Lower leg skin (tissue), 3 donors: Measurements from ENCODE around the gene ARID1B.

Source experiments
- POLR2A ChIP-seq, 2 donors: fragments of 450-650 bp; IDR thresholded peaks; one replicate each; pipeline ENCODE4 v1.6.1; 2016 to 2017; ENCODE audit warnings: antibody characterized with exemption in 2 of 2, mild to moderate bottlenecking in 1 of 2, moderate library complexity in 1 of 2
- TF ChIP-seq, protein P1 (sequence below), 3 donors: fragments of 450-650 bp; IDR thresholded peaks; one replicate each; pipeline ENCODE4 v1.5.1; 2016; ENCODE audit warnings: antibody characterized with exemption in 3 of 3, mild to moderate bottlenecking in 3 of 3, moderate library complexity in 2 of 3

DNA sequence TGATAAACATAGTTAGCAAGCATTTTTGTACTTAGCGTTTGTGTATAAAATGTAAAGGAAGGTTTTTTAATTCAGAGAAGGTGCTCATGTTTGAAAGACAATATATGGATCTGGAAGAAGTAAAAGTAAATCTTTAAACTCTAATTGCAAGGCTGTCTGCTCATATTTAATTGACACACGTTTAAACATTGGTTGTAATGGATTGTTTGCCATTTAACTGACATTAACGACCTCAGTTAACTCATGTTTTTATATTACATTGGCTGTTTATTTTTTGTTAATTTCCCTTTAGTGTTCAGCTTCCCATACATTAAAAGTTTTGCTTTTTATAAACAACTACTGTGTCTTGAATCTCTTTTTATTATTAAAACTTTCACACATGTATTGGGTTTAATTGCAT is 208.1 kb downstream of the ARID1B start:
- TF ChIP-seq POLR2A (IDR thresholded peaks at IDR 0.05) = no peak
- TF ChIP-seq, protein P1, sequence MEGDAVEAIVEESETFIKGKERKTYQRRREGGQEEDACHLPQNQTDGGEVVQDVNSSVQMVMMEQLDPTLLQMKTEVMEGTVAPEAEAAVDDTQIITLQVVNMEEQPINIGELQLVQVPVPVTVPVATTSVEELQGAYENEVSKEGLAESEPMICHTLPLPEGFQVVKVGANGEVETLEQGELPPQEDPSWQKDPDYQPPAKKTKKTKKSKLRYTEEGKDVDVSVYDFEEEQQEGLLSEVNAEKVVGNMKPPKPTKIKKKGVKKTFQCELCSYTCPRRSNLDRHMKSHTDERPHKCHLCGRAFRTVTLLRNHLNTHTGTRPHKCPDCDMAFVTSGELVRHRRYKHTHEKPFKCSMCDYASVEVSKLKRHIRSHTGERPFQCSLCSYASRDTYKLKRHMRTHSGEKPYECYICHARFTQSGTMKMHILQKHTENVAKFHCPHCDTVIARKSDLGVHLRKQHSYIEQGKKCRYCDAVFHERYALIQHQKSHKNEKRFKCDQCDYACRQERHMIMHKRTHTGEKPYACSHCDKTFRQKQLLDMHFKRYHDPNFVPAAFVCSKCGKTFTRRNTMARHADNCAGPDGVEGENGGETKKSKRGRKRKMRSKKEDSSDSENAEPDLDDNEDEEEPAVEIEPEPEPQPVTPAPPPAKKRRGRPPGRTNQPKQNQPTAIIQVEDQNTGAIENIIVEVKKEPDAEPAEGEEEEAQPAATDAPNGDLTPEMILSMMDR (IDR thresholded peaks at IDR 0.05) = no peak
